ENCODE data around the gene OTC. TPM values are rescaled to one million over a fixed set of nuclear protein-coding genes. Genes with fewer than 3 reads are reported as not detected.

OTC gene
- total RNA-seq = not detected
- not detected for total RNA-seq (2013)

GRCh38 chrX:38352362-38352761 lies at the start of gene OTC:
Gene OTC, plus strand, starts transcription at chrX:38352604. Its CDS starts 93 bp downstream, at chrX:38352697.
- H3K27me3 Mint-ChIP-seq (ENCODE audit: low read depth in 2 of 2) = peaks cover 15 to 18% of the 10 kb centered on the region in 2 donors
- WGBS (ENCODE audit: insufficient coverage) = 100% methylated on average over 1 of the region's 4 CpGs
- no peaks in the 10 kb centered on the region for H3K4me1 Mint-ChIP-seq
- intact Hi-C loops (cut with micrococcal nuclease) = no loop called here
- no peaks in the 10 kb centered on the region for H3K36me3 Mint-ChIP-seq
- no peak for TF ChIP-seq CTCF (IDR thresholded peaks at IDR 0.05)
- DNase-seq = no peak
- no peaks in the 10 kb centered on the region for H3K27me3 ChIP-seq (ENCODE audit: control insufficient read depth, insufficient read depth, low read length)
- H3K9me3 ChIP-seq (ENCODE audit: control insufficient read depth, insufficient read depth, low read length) = no peaks in the 10 kb centered on the region
- H3K36me3 ChIP-seq (ENCODE audit: control insufficient read depth, insufficient read depth, low read length) = no peaks in the 10 kb centered on the region
- H3K9me3 Mint-ChIP-seq = no peaks in the 10 kb centered on the region
- no peaks in the 10 kb centered on the region for H3K4me1 ChIP-seq (ENCODE audit: control insufficient read depth, insufficient read depth, low read length)
- no peak within 1 kb of the TSS for H3K4me3 Mint-ChIP-seq
- ATAC-seq = no peak
- no peak within 1 kb of the TSS for H3K27ac ChIP-seq (ENCODE audit: low read length)
- no peak within 1 kb of the TSS for H3K4me3 ChIP-seq (ENCODE audit: low read length)
- no peak within 1 kb of the TSS for H3K27ac Mint-ChIP-seq

DNA sequence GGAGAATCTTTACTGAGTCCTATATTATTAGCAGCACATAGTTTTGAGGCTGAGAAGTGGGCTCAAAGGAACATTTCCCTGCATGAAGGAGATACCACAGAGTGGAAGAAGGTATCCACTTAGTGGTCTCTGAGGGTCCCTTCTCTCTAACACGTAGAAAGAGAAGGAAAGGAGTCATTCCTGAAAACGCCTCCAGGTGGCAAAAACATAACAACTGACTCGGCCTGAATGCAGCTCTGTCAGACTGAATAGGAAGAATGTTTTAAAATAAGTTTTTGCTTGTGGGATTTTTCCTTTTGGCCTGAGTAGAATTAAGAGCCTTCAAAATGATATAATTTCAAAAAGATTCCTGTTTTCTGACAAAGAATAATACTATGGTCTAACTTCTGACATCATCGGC lies 48.4 kb upstream of the OTC start:
- ATAC-seq = no peak
- H3K27me3 ChIP-seq (ENCODE audit: control insufficient read depth, insufficient read depth, low read length) = no peaks in the 10 kb centered on the region
- no peak overlapping the region for H3K4me3 ChIP-seq (ENCODE audit: low read length)
- TF ChIP-seq CTCF (IDR thresholded peaks at IDR 0.05) = no peak
- H3K36me3 ChIP-seq (ENCODE audit: control insufficient read depth, insufficient read depth, low read length) = no peaks in the 10 kb centered on the region
- Mint-ChIP-seq H3K4me1 (no peaks in the 10 kb centered on the region), H3K9me3 (no peaks in the 10 kb centered on the region), H3K36me3 (no peaks in the 10 kb centered on the region), H3K27ac (no peak overlapping the region), H3K4me3 (no peak overlapping the region), H3K27me3 (ENCODE audit: low read depth in 2 of 2) (no peaks in the 10 kb centered on the region)
- WGBS (ENCODE audit: insufficient coverage) = 57% methylated on average over 2 of the region's 4 CpGs
- peak in 1 of 2 donors; percentile 4 for DNase-seq
- intact Hi-C loops (cut with micrococcal nuclease) = no loop called here
- H3K4me1 ChIP-seq (ENCODE audit: control insufficient read depth, insufficient read depth, low read length) = no peaks in the 10 kb centered on the region
- H3K9me3 ChIP-seq (ENCODE audit: control insufficient read depth, insufficient read depth, low read length) = no peaks in the 10 kb centered on the region
- no peak overlapping the region for H3K27ac ChIP-seq (ENCODE audit: low read length)

GRCh38 chrX:38305971-38306370 lies 46.4 kb upstream of the OTC start:
- ATAC-seq = no peak
- Mint-ChIP-seq H3K9me3 (no peaks in the 10 kb centered on the region), H3K27me3 (ENCODE audit: low read depth in 2 of 2) (no peaks in the 10 kb centered on the region), H3K27ac (no peak overlapping the region), H3K36me3 (no peaks in the 10 kb centered on the region), H3K4me3 (no peak overlapping the region), H3K4me1 (no peaks in the 10 kb centered on the region)
- intact Hi-C loops (cut with micrococcal nuclease) = no loop called here
- H3K9me3 ChIP-seq (ENCODE audit: control insufficient read depth, insufficient read depth, low read length) = no peaks in the 10 kb centered on the region
- H3K27me3 ChIP-seq (ENCODE audit: control insufficient read depth, insufficient read depth, low read length) = no peaks in the 10 kb centered on the region
- H3K4me3 ChIP-seq (ENCODE audit: low read length) = no peak overlapping the region
- no peak overlapping the region for H3K27ac ChIP-seq (ENCODE audit: low read length)
- H3K36me3 ChIP-seq (ENCODE audit: control insufficient read depth, insufficient read depth, low read length) = no peaks in the 10 kb centered on the region
- WGBS (ENCODE audit: insufficient coverage) = no CpG with 5 or more reads among the region's 3 CpGs
- no peak for TF ChIP-seq CTCF (IDR thresholded peaks at IDR 0.05)
- no peaks in the 10 kb centered on the region for H3K4me1 ChIP-seq (ENCODE audit: control insufficient read depth, insufficient read depth, low read length)
- no peak for DNase-seq

- no peaks in the 10 kb centered on the region for H3K9me3 Mint-ChIP-seq
- no peaks in the 10 kb centered on the region for H3K36me3 ChIP-seq (ENCODE audit: control insufficient read depth, insufficient read depth, low read length)
- intact Hi-C loops (cut with micrococcal nuclease) = no loop called here
- WGBS (ENCODE audit: insufficient coverage) = no CpG with 5 or more reads among the region's 2 CpGs
- no peak for TF ChIP-seq CTCF (IDR thresholded peaks at IDR 0.05)
- ATAC-seq (no peak), DNase-seq (no peak)
- H3K36me3 Mint-ChIP-seq = no peaks in the 10 kb centered on the region
- H3K27me3 ChIP-seq (ENCODE audit: control insufficient read depth, insufficient read depth, low read length) = no peaks in the 10 kb centered on the region
- H3K27ac ChIP-seq (ENCODE audit: low read length) = no peak overlapping the region
- no peak overlapping the region for H3K27ac Mint-ChIP-seq
- H3K4me3 ChIP-seq (ENCODE audit: low read length) = no peak overlapping the region
- no peaks in the 10 kb centered on the region for H3K27me3 Mint-ChIP-seq (ENCODE audit: low read depth in 2 of 2)
- no peaks in the 10 kb centered on the region for H3K9me3 ChIP-seq (ENCODE audit: control insufficient read depth, insufficient read depth, low read length)
- H3K4me3 Mint-ChIP-seq = no peak overlapping the region
- H3K4me1 ChIP-seq (ENCODE audit: control insufficient read depth, insufficient read depth, low read length) = no peaks in the 10 kb centered on the region
- H3K4me1 Mint-ChIP-seq = no peaks in the 10 kb centered on the region
These were observed 40.7 kb upstream of the OTC start for GRCh38 chrX:38311743-38312142.

All from natural killer cell (primary cell).